ENCODE measurements around the gene ALG2.

ALG2 gene

GRCh38 chr9:99187311-99187710 lies 34.4 kb downstream of the ALG2 start:
- TF ChIP-seq CTCF (IDR thresholded peaks at IDR 0.05; ENCODE audit: insufficient read depth, low read depth, low read length, missing control alignments), result no peak
- no peak overlapping the region for H3K4me3 ChIP-seq (ENCODE audit: low read length)
- DNase-seq (ENCODE audit: low read depth), result no peak

DNA sequence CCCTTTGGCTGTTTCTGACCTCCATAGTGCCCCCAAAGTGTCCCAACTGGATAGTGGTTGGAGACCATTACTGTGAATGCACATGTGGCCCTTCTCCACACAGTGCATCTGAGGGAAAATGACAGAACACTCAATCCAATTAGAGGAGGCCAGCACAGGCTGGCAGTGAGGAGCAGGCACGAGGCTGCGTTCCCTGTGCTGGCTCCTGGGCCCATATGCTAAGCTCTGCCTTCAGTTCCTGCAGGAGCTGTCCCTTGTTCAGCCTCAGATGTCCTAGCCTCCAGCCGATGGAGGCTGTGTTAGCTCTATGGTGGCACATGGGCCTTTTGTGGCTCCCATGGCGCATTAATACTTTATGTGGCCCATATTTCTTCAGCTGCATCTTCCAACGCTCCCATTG lies 35.8 kb downstream of the ALG2 start:
- no peak overlapping the region for H3K4me3 ChIP-seq (ENCODE audit: low read length)
- TF ChIP-seq CTCF (IDR thresholded peaks at IDR 0.05; ENCODE audit: insufficient read depth, low read depth, low read length, missing control alignments), result no peak
- DNase-seq (ENCODE audit: low read depth), result no peak

GRCh38 chr9:99185348-99185632 lies 36.5 kb downstream of the ALG2 start:
- DNase-seq (ENCODE audit: low read depth), result no peak
- no peak overlapping the region for H3K4me3 ChIP-seq (ENCODE audit: low read length)
- no peak for TF ChIP-seq CTCF (IDR thresholded peaks at IDR 0.05; ENCODE audit: insufficient read depth, low read depth, low read length, missing control alignments)

DNA sequence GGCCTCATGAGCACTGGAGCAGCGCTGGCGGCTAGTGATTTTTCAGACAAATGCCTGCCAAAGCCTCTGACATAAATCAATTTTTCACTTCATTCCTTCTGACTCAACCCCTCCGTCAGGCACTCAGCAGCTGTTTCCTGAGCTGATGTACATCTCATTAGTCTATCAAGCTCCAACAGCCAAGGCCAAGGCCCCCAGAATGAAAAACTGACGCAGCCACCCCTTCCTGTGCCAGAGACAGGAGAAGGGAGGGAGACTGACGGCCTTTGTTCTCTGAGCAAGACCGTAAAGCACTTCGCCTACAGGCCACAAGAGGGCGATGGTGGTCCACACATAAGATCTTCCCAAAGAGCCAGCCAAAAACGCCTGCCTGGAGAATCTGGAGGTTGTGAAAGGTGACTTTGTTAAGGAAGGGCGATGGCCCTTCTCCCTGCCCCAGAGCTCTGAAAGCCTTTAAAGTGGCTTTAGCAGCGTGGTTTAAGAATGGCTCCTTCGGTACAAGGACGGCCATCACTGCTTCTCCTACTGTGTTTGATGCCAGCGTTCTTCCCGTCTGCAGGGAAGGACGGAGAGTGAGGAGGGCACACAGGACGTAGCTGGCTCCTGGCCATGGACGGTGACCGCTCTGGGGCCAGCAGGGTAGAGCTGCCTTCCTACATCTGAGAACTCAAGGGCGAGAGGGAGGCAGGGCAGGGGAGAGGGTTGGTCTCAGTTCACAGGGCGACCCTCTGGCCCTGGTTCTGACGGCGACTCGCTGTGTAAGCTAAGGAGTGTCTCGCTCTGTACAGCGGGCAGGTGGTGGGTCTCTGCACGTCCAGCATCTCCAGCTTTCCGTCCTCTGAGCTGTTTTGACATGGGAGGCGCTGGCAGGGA lies 37.0 kb downstream of the ALG2 start:
- H3K4me3 ChIP-seq (ENCODE audit: low read length), result no peak overlapping the region
- peak; percentile 86 for DNase-seq (ENCODE audit: low read depth)
- peak; percentile 97 for TF ChIP-seq CTCF (IDR thresholded peaks at IDR 0.05; ENCODE audit: insufficient read depth, low read depth, low read length, missing control alignments)

GRCh38 chr9:99184110-99184474 lies 37.6 kb downstream of the ALG2 start:
- H3K4me3 ChIP-seq (ENCODE audit: low read length), result no peak overlapping the region
- no peak for DNase-seq (ENCODE audit: low read depth)
- no peak for TF ChIP-seq CTCF (IDR thresholded peaks at IDR 0.05; ENCODE audit: insufficient read depth, low read depth, low read length, missing control alignments)

- no peak for DNase-seq (ENCODE audit: low read depth)
- no peak for TF ChIP-seq CTCF (IDR thresholded peaks at IDR 0.05; ENCODE audit: insufficient read depth, low read depth, low read length, missing control alignments)
- H3K4me3 ChIP-seq (ENCODE audit: low read length), result no peak overlapping the region
Measured at GRCh38 chr9:99183616-99184015, 38.1 kb downstream of the ALG2 start.

- no peak overlapping the region for H3K4me3 ChIP-seq (ENCODE audit: low read length)
- no peak for TF ChIP-seq CTCF (IDR thresholded peaks at IDR 0.05; ENCODE audit: insufficient read depth, low read depth, low read length, missing control alignments)
- DNase-seq (ENCODE audit: low read depth), result no peak
Measured at GRCh38 chr9:99182356-99182755, 39.4 kb downstream of the ALG2 start.

Measured in epithelial cell of esophagus (primary cell).